ENCODE results near the gene REEP3.

GRCh38 chr10:63483983-63484382 is 37.2 kb upstream of the REEP3 start:
- TF ChIP-seq, protein P1, sequence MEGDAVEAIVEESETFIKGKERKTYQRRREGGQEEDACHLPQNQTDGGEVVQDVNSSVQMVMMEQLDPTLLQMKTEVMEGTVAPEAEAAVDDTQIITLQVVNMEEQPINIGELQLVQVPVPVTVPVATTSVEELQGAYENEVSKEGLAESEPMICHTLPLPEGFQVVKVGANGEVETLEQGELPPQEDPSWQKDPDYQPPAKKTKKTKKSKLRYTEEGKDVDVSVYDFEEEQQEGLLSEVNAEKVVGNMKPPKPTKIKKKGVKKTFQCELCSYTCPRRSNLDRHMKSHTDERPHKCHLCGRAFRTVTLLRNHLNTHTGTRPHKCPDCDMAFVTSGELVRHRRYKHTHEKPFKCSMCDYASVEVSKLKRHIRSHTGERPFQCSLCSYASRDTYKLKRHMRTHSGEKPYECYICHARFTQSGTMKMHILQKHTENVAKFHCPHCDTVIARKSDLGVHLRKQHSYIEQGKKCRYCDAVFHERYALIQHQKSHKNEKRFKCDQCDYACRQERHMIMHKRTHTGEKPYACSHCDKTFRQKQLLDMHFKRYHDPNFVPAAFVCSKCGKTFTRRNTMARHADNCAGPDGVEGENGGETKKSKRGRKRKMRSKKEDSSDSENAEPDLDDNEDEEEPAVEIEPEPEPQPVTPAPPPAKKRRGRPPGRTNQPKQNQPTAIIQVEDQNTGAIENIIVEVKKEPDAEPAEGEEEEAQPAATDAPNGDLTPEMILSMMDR (IDR thresholded peaks at IDR 0.05) = no peak
- no peak for TF ChIP-seq POLR2A (IDR thresholded peaks at IDR 0.05)

Data from Peyer's patch (tissue), 4 donors.